GM18505 (cell line): ENCODE results near the gene SCRN2.

ENCODE experiments used
- ATAC-seq: cut with Tn5 transposase; IDR thresholded peaks from one replicate; pipeline ENCODE4 v1.9.1; 2021; ENCODE audit not compliant: unreplicated experiment
- POLR2A ChIP-seq: IDR thresholded peaks from 4 replicates; pipeline ENCODE4 v1.6.1; 2011; ENCODE audit warnings: borderline replicate concordance; ENCODE audit not compliant: insufficient read depth, insufficient read length; ENCODE audit errors: extremely low read depth

Gene SCRN2

DNA sequence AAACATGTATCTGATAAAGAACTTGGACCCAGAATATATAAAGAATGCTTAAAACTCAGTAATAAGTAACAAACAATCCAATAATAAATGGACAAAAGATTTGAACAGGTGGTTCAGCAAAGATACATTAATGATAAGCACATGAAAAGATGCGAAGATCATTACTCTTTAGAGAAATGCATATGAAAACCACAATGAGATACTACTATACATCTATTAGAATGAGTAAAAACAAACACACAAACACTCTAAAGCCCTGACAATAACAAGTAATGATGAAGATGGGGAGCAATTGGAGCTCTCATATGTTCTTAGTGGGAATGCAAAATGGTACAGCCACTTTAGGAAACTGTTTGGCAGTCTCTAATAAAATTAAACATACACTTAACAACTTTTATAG is 48.6 kb downstream of the SCRN2 start:
- TF ChIP-seq POLR2A = no peak
- ATAC-seq = no peak

- TF ChIP-seq POLR2A = no peak
- no peak for ATAC-seq
Observed at GRCh38 chr17:47791025-47791424, 50.0 kb downstream of the SCRN2 start.

DNA sequence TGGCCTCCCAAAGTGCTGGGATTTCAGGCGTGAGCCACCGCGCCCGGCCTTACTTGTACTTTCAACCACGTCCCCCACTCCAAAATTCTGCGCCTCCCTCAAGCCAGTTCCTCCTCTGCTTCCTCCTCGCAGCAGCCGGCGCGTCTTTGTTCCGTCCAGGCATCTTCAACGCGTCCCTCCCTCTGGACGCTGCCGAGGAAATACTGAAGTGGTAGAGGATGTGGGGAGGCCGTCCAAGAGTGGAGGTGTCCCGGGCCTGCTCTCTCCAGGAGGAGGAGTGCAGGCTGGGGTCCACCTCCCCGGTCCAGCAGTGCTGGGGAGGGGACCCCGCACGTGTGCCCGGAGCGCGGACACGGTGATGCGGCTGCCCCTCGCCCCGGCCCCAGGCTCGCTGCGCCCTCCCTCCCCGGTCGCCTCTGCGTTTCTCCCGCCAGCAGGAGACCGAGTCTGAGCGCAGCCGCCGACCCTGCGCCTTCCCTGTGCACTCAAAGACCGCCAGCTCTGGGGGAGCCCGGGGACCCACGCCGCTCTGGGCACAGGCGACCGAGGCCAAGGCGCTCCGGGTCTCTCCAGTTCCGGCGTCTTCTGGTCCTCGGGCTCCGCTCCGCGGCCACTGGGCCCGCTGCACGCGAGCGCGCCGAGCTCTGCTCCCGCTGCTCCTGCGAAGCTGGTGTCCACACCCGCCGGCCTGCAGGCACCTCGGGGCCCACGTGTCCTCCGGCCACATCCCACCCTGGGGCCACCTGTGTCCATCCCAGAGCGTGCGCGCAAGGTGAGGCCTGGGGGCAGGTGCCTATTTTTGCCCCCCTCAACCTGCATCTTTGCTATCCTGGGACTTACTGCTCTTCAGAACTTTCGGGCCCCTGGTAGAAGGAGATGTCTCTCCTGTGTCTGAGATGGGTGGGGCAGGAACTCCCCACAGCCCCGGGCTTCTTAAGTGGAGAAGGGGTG is 51.2 kb downstream of the SCRN2 start:
- ATAC-seq = no peak

More for the DNA sequence above, 51.2 kb downstream of the SCRN2 start:
- TF ChIP-seq POLR2A = no peak
